SH-SY5Y (cell line): ENCODE data around the gene FYN.

Experiments
- GATA2 ChIP-seq: IDR thresholded peaks from 2 replicates; pipeline ENCODE4 v1.6.1; 2011; ENCODE audit warnings: mild to moderate bottlenecking, low read depth, low read length
- GATA3 ChIP-seq: IDR thresholded peaks from 2 replicates; pipeline ENCODE4 v1.6.1; 2011; ENCODE audit warnings: low read depth, mild to moderate bottlenecking, low read length, moderate library complexity

- TF ChIP-seq GATA2: no peak
- TF ChIP-seq GATA3: no peak
These were observed 212.7 kb downstream of the FYN start for GRCh38 chr6:111660531-111660930.
